NCI-H748 treated with DMSO at 0.1 percent for 48 hours (cell line): ENCODE results near the gene MARVELD3.
"Not testable (repeated sequence)": the region's sequence is repeated elsewhere in the genome, so short reads cannot be mapped to it uniquely, and the experiment has no call there.

Experiments
- DNase-seq: peaks from one replicate; lab custom pipeline; 2025; lab: John Stamatoyannopoulos, UW

MARVELD3 gene

GRCh38 chr16:71672125-71672524, 46.1 kb downstream of the MARVELD3 start:
- DNase-seq = no peak

- DNase-seq = no peak
Measured at GRCh38 chr16:71672803-71673581, 47.0 kb downstream of the MARVELD3 start.

GRCh38 chr16:71673582-71673973, 47.6 kb downstream of the MARVELD3 start:
- no peak for DNase-seq

- no peak for DNase-seq
Measured at GRCh38 chr16:71674229-71674628, 48.2 kb downstream of the MARVELD3 start.

DNA sequence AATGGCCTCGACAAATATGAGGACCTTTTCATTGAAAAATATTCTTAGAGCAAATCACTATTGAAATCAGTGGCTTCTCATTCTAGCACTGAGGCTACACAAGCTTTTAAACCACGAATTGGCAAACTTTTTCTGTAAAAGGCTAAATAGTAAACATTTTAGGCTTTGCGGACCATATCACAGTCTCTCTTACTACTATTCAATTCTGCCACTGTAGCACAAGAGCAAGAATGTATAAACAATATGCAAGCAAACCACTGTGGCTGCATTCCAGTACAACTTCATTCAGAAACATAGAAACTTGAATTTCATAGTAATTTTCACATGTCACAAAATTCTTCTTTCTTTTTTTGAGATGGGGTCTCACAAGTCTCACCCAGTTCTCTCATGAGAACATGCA, 49.4 kb downstream of the MARVELD3 start:
- DNase-seq = no peak

GRCh38 chr16:71676236-71676635, 50.3 kb downstream of the MARVELD3 start:
- DNase-seq = no peak

GRCh38 chr16:71681360-71681759, 55.4 kb downstream of the MARVELD3 start:
- DNase-seq = no peak

GRCh38 chr16:71684280-71684679, 58.3 kb downstream of the MARVELD3 start:
- not testable (repeated sequence) for DNase-seq
